Panc1 (cell line): Measurements from ENCODE around the gene USF1.

ENCODE experiments used
- POLR2AphosphoS5 ChIP-seq: IDR thresholded peaks from 2 replicates; pipeline ENCODE4 v1.6.1; 2012; ENCODE audit warnings: mild to moderate bottlenecking, low read depth, low read length, moderate library complexity
- REST ChIP-seq, 2 experiments: IDR thresholded peaks; 2 replicates each; pipeline ENCODE4 v1.6.1; 2011 to 2012; ENCODE audit warnings: low read depth in 2 of 2, control low read depth in 1 of 2, low read length in 1 of 2, mild to moderate bottlenecking in 1 of 2, moderate library complexity in 1 of 2; ENCODE audit not compliant: insufficient read depth in 1 of 2
- SIN3A ChIP-seq: IDR thresholded peaks from 2 replicates; pipeline ENCODE4 v1.6.1; 2012; ENCODE audit warnings: low read depth, mild to moderate bottlenecking, low read length, moderate library complexity, borderline replicate concordance; ENCODE audit not compliant: insufficient read depth
- TCF7L2 ChIP-seq: IDR thresholded peaks from 2 replicates; pipeline ENCODE4 v1.6.1; 2011; ENCODE audit warnings: mild to moderate bottlenecking, low read depth, low read length, inconsistent platforms
- TF ChIP-seq, protein P1 (sequence below): fragments of 450-650 bp; IDR thresholded peaks from 2 replicates; pipeline ENCODE4 v1.5.1; 2017; ENCODE audit warnings: mild to moderate bottlenecking

GRCh38 chr1:161095230-161095629 lies 49.5 kb upstream of the USF1 start:
- TF ChIP-seq, protein P1, sequence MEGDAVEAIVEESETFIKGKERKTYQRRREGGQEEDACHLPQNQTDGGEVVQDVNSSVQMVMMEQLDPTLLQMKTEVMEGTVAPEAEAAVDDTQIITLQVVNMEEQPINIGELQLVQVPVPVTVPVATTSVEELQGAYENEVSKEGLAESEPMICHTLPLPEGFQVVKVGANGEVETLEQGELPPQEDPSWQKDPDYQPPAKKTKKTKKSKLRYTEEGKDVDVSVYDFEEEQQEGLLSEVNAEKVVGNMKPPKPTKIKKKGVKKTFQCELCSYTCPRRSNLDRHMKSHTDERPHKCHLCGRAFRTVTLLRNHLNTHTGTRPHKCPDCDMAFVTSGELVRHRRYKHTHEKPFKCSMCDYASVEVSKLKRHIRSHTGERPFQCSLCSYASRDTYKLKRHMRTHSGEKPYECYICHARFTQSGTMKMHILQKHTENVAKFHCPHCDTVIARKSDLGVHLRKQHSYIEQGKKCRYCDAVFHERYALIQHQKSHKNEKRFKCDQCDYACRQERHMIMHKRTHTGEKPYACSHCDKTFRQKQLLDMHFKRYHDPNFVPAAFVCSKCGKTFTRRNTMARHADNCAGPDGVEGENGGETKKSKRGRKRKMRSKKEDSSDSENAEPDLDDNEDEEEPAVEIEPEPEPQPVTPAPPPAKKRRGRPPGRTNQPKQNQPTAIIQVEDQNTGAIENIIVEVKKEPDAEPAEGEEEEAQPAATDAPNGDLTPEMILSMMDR = no peak
- TF ChIP-seq SIN3A = no peak
- TF ChIP-seq POLR2AphosphoS5 = no peak
- TF ChIP-seq REST (IDR thresholded peaks at IDR 0.05; ENCODE audit: insufficient read depth in 1 of 2, low read depth in 2 of 2, low read length in 1 of 2) = no peak
- no peak for TF ChIP-seq TCF7L2
